T-helper 17 cell (primary cell): ENCODE results near the gene DMRT1. TPM values are rescaled to one million over a fixed set of nuclear protein-coding genes. Genes with fewer than 3 reads are reported as not detected.

ENCODE experiments used
- ATAC-seq: fragments of 150-1000 bp; cut with Tn5 transposase; 2 replicates; pipeline ENCODE4 v1.10.0; 2021; ENCODE audit warnings: mild to moderate bottlenecking, moderate library complexity
- DNase-seq, 3 donors: peaks; one replicate each; pipeline versions ENCODE4 v3.0.0 to v3.0.0-alpha.2; 2020 to 2021
- H3K9me3 ChIP-seq: one replicate; pipeline ENCODE4 v1.7.0; 2013; ENCODE audit warnings: low read length, mild to moderate bottlenecking; ENCODE audit not compliant: control insufficient read depth, poor library complexity, severe bottlenecking
- H3K27ac Mint-ChIP-seq: one replicate; pipeline ENCODE4 v1.8.0; 2022; ENCODE audit warnings: mild to moderate bottlenecking, moderate library complexity, mixed read lengths
- H3K27me3 Mint-ChIP-seq: one replicate; pipeline ENCODE4 v1.8.0; 2022; ENCODE audit warnings: mixed read lengths
- H3K36me3 Mint-ChIP-seq: one replicate; pipeline ENCODE4 v1.8.0; 2022; ENCODE audit warnings: low read depth, mixed read lengths
- H3K4me1 Mint-ChIP-seq: one replicate; pipeline ENCODE4 v1.8.0; 2022; ENCODE audit warnings: mild to moderate bottlenecking, mixed read lengths
- H3K4me3 Mint-ChIP-seq: one replicate; pipeline ENCODE4 v1.8.0; 2022; ENCODE audit warnings: mild to moderate bottlenecking, moderate library complexity, mixed read lengths
- total RNA-seq, 4 donors: library from RNA in 2 of 4; stranded (reverse) in 2 of 4; gene quantifications; one replicate each; pipeline ENCODE4 v1.2.3 and lab custom pipeline; 2022 to 2026

DMRT1 gene
- total RNA-seq, 2 donors from 2014 or later: not detected

DNA sequence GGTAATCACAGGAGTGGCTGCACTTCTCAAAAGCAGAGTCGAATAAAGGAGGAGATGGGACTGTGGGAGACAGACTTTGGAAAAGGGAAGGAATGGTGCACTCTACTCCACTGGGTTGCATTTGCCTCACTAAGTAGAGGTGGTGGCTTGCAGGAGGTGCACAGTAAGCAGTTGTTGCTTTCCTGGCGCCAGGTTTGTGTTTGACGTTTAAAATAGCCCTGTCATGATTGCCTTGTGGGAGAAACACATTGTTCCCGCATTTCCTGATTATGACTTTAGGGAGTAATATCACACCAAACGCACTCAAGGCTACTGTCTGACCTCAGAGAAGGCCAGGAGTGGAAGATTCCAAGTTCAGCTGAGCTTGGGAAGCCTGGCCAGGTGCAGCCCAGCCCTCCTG, 36.7 kb downstream of the DMRT1 start:
- no peaks in the 10 kb centered on the region for H3K9me3 ChIP-seq
- Mint-ChIP-seq H3K4me1 (peaks cover 2% of the 10 kb centered on the region), H3K27me3 (peaks cover 71% of the 10 kb centered on the region), H3K4me3 (no peak overlapping the region), H3K27ac (no peak overlapping the region), H3K36me3 (no peaks in the 10 kb centered on the region)
- ATAC-seq (no peak), DNase-seq (no peak)

GRCh38 chr9:880725-881124, 39.2 kb downstream of the DMRT1 start:
- Mint-ChIP-seq H3K36me3 (no peaks in the 10 kb centered on the region), H3K4me1 (peaks cover 2% of the 10 kb centered on the region), H3K4me3 (no peak overlapping the region), H3K27me3 (peaks cover 75% of the 10 kb centered on the region), H3K27ac (no peak overlapping the region)
- ATAC-seq (no peak), DNase-seq (no peak)
- no peaks in the 10 kb centered on the region for H3K9me3 ChIP-seq

GRCh38 chr9:882416-882924, 41.0 kb downstream of the DMRT1 start:
- Mint-ChIP-seq H3K4me3 (no peak overlapping the region), H3K4me1 (peaks cover 2% of the 10 kb centered on the region), H3K36me3 (no peaks in the 10 kb centered on the region), H3K27me3 (peaks cover 79% of the 10 kb centered on the region), H3K27ac (no peak overlapping the region)
- DNase-seq: no peak
- no peak for ATAC-seq
- H3K9me3 ChIP-seq: no peaks in the 10 kb centered on the region

DNA sequence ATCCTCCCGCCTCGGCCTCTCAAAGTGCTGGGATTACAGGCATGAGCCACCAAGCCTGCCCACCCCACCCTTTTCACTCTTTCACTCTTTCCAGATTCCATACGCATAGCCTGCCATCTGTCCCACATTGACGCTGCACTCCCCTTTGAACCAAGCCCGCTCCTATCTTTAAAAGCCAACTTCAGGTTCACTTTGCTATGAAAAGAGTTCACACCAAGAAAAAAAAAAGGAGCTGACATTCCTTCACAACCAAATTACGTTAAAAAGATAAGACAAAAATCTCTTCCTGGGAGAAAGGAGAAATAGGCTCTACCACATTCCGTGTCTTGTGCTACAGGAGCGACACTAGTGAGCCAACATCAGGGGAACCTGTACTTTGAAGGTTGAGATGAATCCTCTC, 41.5 kb downstream of the DMRT1 start:
- Mint-ChIP-seq H3K27ac (no peak overlapping the region), H3K27me3 (peaks cover 80% of the 10 kb centered on the region), H3K36me3 (no peaks in the 10 kb centered on the region)

GRCh38 chr9:886886-887285, 45.4 kb downstream of the DMRT1 start:
- Mint-ChIP-seq H3K27ac (no peak overlapping the region), H3K27me3 (peaks cover 50% of the 10 kb centered on the region), H3K36me3 (no peaks in the 10 kb centered on the region), H3K4me3 (no peak overlapping the region), H3K4me1 (no peaks in the 10 kb centered on the region)
- no peaks in the 10 kb centered on the region for H3K9me3 ChIP-seq
- ATAC-seq: no peak
- DNase-seq: no peak

More for the DNA sequence above, 41.5 kb downstream of the DMRT1 start:
- no peaks in the 10 kb centered on the region for H3K9me3 ChIP-seq
- no peak for DNase-seq
- peaks cover 2% of the 10 kb centered on the region for H3K4me1 Mint-ChIP-seq
- no peak overlapping the region for H3K4me3 Mint-ChIP-seq
- ATAC-seq: no peak

DNA sequence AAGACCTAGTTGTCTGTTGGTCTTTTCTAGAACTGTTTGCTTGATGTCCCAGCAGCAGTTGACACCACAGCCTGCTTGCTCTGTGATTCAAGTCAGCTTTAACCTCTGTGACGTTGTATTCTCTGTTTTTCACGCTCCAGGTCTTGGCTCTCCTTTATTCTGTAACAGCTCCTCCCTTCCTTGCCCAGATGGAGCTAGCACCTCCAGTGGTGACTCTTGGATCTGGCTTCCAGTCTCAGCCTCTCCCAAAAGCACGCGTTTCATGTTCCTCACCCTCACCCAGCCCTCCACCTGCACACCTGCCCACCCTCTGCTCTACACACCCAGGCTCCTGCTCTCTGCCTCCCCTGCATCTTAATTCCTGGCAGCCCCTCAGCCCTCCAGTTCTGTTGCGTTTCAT, 50.6 kb downstream of the DMRT1 start:
- H3K9me3 ChIP-seq: no peaks in the 10 kb centered on the region
- DNase-seq (no peak), ATAC-seq (no peak)
- no peaks in the 10 kb centered on the region for H3K36me3 Mint-ChIP-seq
- peaks cover 11% of the 10 kb centered on the region for H3K4me1 Mint-ChIP-seq
- H3K27me3 Mint-ChIP-seq: peaks cover 26% of the 10 kb centered on the region
- no peak overlapping the region for H3K4me3 Mint-ChIP-seq
- H3K27ac Mint-ChIP-seq: peak overlapping the region; percentile 57

DNA sequence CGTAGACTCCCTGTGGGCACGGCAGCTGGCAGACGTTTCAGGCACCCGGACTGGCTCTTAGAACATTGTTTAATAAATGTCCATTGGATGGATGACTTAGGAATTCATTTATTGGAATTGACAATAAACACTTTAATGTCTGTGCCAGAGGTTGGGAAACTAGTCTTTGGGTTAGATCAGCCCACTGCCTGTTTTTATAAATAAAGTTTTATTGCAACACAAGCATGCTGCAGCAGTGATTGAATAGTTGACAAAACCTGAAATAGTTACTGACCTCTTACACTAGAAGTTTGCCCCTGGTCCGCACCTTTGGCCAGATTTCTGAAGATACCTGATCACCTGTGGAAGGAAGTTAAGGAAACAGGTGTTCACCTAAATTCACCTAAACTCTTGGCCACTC, 51.6 kb downstream of the DMRT1 start:
- DNase-seq (no peak), ATAC-seq (no peak)
- H3K4me3 Mint-ChIP-seq: no peak overlapping the region
- peaks cover 11% of the 10 kb centered on the region for H3K4me1 Mint-ChIP-seq
- H3K27me3 Mint-ChIP-seq: peaks cover 19% of the 10 kb centered on the region
- no peaks in the 10 kb centered on the region for H3K9me3 ChIP-seq
- no peaks in the 10 kb centered on the region for H3K36me3 Mint-ChIP-seq
- peak overlapping the region; percentile 57 for H3K27ac Mint-ChIP-seq

DNA sequence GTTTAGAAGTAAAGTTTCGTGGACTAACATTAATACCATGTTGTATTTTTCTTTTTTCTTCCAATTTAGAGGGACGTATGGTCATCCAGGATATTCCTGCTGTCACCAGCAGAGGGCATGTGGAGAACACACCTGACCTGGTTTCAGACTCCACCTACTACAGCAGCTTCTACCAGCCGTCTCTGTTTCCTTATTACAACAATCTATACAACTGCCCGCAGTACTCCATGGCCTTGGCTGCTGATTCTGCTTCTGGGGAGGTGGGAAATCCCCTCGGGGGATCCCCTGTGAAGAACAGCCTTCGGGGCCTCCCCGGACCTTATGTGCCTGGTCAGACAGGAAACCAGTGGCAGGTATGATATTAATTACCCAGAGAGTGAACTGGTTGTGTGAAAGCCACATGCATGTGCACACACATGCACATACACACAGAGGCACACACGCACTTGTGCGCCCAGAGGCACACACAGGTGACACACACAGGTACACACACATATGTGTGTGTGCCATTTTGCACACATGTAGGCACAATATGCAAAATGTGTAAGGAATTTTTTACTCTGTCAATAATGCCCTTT, 52.4 kb downstream of the DMRT1 start:
- H3K27ac Mint-ChIP-seq: peak overlapping the region; percentile 57
- peak in 2 of 3 donors; percentile 17 to 27 for DNase-seq
- no peak overlapping the region for H3K4me3 Mint-ChIP-seq

DNA sequence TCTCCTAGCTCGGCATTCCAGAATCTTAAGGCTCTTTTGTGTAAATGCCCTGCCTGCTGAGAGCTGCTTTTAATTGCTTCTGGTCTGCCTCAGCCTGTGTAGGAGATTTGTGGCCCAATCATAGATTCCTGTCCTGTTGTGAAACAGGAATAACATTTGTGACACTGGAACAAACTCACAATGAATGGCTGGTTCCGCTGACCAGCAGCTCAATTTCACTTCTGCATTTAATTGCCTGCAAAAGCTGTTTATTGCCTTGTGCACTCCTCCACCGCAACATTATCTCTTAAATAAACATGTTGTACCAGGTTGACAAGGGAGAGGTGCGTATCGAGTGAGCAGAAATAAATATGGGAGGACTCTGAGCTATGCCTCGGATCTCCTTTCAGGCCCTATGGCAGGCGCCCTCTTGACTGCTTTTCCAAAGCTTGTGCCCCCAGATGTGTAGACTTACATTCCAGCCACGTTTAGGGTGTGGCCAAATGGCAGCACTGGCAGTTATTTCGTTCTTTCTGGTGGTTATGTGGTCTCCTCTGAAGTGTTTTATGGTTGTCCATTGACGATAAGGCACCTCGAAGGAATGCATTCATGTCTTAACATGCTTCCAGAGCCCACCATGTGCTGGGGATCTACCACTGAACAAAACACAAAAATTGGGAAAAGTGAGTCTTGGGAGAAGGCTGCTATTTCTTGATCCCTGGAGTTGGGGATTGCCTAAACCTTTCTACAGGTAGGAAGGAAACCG, 58.1 kb downstream of the DMRT1 start:
- Mint-ChIP-seq H3K36me3 (no peaks in the 10 kb centered on the region), H3K27me3 (peaks cover 34% of the 10 kb centered on the region), H3K4me3 (no peak overlapping the region), H3K4me1 (no peaks in the 10 kb centered on the region), H3K27ac (no peak overlapping the region)
- no peaks in the 10 kb centered on the region for H3K9me3 ChIP-seq
- ATAC-seq (no peak), DNase-seq (no peak)

More for the DNA sequence above, 52.4 kb downstream of the DMRT1 start:
- H3K27me3 Mint-ChIP-seq: peaks cover 25% of the 10 kb centered on the region
- H3K9me3 ChIP-seq: no peaks in the 10 kb centered on the region
- H3K4me1 Mint-ChIP-seq: peaks cover 11% of the 10 kb centered on the region
- peak; percentile 95 for ATAC-seq
- H3K36me3 Mint-ChIP-seq: no peaks in the 10 kb centered on the region

GRCh38 chr9:903886-904285, 62.4 kb downstream of the DMRT1 start:
- no peaks in the 10 kb centered on the region for H3K9me3 ChIP-seq
- no peaks in the 10 kb centered on the region for H3K36me3 Mint-ChIP-seq
- peaks cover 71% of the 10 kb centered on the region for H3K27me3 Mint-ChIP-seq
- H3K4me1 Mint-ChIP-seq: peaks cover under 1% of the 10 kb centered on the region
- no peak overlapping the region for H3K4me3 Mint-ChIP-seq
- DNase-seq: no peak
- no peak for ATAC-seq
- no peak overlapping the region for H3K27ac Mint-ChIP-seq

DNA sequence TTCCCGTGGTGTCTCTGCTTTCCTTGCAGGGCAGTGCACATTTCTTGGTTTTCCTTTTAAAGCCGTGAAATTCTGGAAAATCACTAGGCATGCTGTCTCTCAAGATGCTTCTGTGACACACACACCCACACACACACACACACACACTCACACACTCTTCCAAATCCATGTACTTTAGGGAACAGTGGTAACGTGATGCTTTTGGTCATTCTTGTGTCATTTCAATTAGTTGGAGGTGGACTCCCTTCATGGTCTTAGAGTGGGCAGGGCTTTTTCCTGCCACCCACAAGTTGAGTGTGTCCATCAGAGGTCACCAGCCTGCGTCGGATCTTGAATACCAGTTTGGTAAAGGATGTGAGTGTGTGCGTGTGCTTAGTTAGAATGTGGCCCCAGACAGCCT, 64.4 kb downstream of the DMRT1 start:
- no peak for ATAC-seq
- H3K36me3 Mint-ChIP-seq: no peaks in the 10 kb centered on the region
- H3K4me3 Mint-ChIP-seq: no peak overlapping the region
- H3K9me3 ChIP-seq: no peaks in the 10 kb centered on the region
- H3K27ac Mint-ChIP-seq: no peak overlapping the region
- peaks cover 2% of the 10 kb centered on the region for H3K4me1 Mint-ChIP-seq
- DNase-seq: no peak
- H3K27me3 Mint-ChIP-seq: peaks cover 79% of the 10 kb centered on the region

DNA sequence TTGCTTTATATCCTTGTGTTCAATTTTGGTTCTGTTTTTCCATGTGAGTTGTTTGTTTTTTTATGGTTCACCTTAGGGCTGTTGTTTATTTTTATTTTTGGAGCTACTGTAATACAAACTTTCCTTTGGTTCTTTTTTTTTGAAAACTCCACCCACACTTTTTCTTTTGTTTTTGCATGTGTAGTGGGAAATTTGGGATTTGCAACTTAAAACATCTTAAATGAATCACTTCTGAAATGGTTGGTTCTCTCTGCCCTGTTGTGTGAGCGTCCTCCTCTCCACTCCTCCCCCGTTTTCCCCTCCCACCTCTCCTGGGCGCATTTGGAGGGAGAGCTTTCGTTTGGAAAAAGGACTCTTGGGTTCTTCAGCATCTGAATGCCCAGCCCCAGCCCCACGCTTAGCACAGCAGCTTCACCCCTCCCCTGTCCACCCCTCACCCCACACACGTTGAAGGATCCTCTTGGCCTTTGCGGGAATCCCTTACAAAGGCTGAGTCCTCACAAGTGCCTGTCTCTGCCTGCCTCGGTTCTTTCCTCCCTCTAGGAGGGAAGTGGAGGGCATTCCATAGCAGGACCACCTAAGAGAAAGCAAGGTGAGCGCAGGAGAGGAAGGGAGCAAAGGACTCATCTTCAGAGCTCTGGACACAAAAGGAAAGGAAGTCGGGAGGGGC, 67.2 kb downstream of the DMRT1 start:
- H3K36me3 Mint-ChIP-seq: no peaks in the 10 kb centered on the region
- peaks cover 72% of the 10 kb centered on the region for H3K27me3 Mint-ChIP-seq
- no peak overlapping the region for H3K27ac Mint-ChIP-seq
- peaks cover 2% of the 10 kb centered on the region for H3K4me1 Mint-ChIP-seq
- DNase-seq (no peak), ATAC-seq (no peak)
- H3K4me3 Mint-ChIP-seq: no peak overlapping the region
- no peaks in the 10 kb centered on the region for H3K9me3 ChIP-seq

GRCh38 chr9:911005-911404, 69.5 kb downstream of the DMRT1 start:
- ATAC-seq: no peak
- H3K27me3 Mint-ChIP-seq: peaks cover 65% of the 10 kb centered on the region
- H3K27ac Mint-ChIP-seq: no peak overlapping the region
- no peak overlapping the region for H3K4me3 Mint-ChIP-seq
- no peaks in the 10 kb centered on the region for H3K9me3 ChIP-seq
- peaks cover 2% of the 10 kb centered on the region for H3K4me1 Mint-ChIP-seq
- no peak for DNase-seq
- no peaks in the 10 kb centered on the region for H3K36me3 Mint-ChIP-seq
